GM21526 (cell line): ENCODE measurements around the gene TRMT61A.

ENCODE experiments used
- ATAC-seq: cut with Tn5 transposase; IDR thresholded peaks from one replicate; pipeline ENCODE4 v1.9.1; 2021; ENCODE audit warnings: moderate library complexity; ENCODE audit not compliant: unreplicated experiment, low FRiP score

Gene TRMT61A

DNA sequence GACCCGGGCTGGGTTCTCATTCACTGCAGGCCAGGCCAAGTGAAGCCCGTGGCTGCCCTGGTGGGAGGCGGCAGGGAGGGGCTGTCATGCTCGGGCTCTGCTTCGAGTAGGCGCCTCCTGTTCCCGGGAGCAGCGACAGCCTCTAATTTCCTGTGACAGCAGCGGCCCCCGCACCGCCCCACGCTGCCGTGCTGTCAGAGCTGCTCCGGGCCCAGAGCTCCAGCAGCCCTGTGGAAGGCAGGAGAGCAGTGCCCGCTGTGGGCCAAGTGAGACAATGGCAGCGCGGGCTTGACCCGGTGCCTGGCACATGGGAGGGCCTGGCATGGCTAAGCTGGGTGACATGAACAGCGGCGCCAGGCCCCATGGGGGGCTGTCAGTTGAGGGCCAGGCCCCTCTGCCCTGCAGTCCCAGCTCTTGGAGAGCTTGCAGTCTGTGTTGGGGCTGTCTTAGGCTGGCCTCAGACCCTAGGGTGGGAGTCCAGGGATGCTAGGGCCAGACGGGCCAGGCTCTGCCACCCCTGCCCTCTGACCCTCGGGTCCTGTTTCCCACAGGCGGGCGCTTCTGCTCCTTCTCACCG lies 5.1 kb downstream of the TRMT61A start:
- ATAC-seq, result no peak

DNA sequence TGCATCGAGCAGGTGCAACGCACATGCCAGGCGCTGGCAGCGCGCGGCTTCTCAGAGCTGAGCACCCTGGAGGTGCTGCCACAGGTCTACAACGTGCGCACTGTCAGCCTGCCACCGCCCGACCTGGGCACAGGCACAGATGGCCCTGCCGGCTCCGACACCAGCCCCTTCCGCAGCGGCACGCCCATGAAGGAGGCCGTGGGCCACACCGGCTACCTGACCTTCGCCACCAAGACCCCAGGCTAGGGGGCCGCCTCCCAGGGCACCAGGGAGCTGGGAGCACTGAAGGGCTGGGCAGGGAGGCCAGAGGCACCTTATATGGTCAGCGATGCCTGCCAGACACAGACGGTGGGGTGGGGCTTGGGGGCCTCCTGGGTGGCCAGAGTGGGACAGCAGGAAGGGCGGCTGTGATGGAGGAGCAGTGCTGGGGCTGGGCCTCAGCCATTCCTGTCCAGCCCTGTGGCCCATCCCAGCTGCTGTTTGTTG lies 5.6 kb downstream of the TRMT61A start:
- ATAC-seq, result no peak

DNA sequence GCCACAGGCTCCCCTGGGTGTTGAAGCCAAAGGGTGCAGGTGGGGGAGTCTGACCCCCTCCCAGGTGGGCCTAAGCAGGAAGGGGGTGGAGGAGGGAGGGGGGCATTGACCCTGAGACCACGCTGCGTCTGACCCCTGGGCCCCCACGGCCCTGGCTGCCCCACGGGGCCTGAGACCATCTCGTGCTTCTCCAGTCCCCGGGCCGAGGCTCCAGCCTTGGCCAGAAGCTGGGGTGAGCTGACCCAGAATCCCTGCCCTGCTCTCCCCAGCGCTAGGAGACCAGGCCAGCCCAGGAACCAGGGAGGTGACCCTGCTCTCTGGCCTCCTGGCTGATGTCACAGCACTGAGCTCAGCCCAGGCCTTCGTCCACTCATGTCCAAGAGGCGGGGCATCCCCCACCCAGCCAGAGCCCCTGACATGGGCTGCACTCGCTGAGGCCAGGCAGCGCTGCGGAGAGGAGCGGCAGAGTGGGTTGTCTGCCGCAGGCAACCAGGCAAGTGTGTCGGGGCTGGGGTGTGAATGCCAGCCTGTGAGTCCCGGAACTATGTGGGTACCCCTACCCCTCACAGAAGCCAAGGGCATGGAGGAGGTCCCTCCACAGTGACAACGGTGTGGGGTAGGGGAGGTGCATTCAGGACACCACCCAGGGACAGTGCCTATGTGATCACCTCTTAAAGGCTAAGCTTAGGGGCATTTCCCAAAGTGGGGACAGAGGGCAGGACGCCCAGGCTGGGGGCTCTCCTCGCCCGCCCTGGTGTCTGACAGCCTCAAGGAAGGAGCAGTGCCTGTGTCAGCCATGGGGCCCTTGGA lies 6.3 kb downstream of the TRMT61A start:
- no peak for ATAC-seq

DNA sequence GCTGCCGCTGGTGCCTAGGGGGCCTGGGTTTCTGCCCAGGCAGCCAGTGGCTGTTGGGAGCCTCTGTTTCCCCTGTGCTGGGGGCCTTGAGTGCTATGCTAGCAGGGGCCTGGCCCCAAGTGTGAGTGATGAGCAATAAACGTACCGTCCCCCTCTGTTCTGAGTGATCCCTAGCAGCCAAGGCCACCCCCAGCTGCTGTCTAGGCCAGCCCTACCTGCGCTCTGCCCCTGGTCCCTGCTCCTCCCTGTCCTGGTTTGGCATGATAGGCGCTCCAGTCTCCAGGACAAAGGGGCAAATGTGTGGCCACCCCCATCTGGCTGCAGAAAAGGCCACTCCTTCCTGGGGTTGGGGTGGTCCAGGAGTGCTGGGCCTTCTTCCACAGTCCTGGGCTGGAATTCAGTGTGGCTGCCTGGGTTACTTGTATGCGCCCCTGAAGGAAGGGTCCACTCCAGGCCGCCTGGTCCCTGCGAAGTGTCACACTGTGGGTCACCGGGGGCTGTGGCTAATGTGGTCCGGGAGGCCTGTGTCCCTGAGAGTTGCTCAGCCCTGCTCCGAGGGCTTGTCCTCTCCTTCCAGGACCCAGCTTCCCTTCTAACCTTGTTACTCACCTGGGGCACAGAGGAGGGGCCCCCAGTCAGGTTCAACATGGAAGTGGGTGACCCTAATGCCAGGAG lies 7.0 kb downstream of the TRMT61A start:
- ATAC-seq, result no peak

DNA sequence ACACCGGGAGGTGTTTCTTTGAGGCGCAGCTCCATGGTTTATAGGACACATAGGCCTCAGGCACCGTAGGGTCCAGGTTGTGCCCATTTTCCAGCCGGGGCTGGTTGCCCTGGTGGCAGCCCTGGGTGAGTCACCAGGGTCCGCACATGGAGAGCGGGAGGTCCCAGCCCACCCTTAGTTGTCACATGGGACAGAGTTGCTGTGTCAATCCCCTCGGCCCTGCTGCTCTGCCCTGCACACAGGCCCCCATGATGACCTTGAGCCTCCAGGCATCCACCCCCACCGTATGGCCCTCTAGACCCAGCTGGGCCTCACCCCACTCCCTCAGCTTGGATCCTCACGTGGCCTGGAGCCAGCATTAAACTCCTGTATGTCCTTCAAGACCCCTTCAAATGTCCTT lies 7.7 kb downstream of the TRMT61A start:
- no peak for ATAC-seq

DNA sequence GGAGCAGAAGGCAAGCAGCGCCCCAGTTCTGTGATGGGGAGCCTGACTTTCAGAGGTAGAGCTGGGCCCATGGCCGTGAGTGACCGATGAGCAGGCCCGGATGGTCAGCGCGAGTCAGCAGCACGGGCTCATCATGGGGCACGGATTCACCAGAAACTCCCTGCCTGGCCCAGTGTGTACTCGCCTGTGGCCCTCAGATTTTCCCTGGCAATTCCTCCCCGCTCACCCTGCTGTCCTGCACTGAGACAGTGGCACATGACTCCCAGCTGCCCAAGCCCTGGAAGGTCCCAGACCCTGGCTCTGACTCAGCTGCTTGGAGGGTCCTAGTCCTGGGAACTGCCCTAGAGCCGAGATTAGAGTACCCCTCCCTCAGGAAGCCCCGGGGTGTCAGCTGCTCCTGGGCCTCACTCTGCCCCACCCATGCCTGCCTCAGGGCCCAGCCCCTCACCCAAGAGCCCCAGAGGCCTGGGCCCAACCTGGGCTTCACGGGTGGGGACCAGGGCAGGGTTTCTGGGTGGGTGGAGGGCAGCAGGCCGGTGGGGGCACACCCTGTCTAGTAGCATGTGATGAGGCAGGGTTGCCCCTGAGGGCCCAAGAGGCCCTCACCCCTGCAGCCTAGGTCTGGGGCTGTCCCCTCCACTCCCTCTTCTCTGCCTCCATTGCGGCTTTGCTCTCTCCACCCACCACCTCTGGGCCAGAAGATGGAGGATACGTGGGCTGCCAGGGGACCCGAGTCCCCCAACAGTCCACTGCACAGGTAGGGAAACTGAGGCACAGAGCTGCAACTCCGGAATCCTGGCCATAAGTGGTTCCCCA lies 8.4 kb downstream of the TRMT61A start:
- ATAC-seq, result no peak

DNA sequence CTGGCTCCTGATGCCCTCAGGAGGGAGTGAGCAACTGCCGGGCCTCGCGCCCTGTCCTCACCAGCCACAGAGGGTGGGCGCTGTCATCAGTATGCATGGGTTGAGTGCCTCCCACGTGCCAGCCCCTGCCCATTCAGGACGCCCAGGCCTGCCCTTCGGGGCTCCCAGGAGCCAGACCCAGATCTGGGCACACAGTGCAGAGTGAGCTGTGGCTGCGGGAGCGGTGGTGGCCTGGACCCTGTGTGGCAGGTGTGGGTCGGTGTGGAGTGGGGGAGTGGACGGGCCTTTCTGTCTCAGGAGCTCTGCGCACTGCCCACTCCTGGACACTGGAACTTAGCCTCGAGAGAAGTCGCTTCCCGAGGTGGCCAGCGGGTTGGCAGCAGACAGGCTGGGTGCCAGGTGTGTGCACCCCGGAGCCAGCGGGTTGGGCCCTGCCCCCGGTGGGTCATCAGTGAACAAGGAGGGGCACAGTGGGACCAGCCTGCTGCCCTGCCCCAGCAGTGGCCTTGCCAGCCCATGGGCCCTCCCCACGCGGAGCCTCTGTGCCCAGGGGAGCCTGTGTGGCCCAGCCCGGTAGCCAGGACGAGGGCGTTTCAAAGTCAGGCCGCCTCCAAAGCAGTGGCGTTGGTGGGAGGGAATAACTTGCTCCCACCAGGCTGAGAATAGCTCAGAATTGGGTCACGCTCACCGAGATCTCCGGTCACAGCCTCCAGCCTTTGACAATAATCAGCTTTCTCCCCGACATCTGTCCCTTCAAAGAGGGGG lies 9.5 kb downstream of the TRMT61A start:
- ATAC-seq, result no peak

DNA sequence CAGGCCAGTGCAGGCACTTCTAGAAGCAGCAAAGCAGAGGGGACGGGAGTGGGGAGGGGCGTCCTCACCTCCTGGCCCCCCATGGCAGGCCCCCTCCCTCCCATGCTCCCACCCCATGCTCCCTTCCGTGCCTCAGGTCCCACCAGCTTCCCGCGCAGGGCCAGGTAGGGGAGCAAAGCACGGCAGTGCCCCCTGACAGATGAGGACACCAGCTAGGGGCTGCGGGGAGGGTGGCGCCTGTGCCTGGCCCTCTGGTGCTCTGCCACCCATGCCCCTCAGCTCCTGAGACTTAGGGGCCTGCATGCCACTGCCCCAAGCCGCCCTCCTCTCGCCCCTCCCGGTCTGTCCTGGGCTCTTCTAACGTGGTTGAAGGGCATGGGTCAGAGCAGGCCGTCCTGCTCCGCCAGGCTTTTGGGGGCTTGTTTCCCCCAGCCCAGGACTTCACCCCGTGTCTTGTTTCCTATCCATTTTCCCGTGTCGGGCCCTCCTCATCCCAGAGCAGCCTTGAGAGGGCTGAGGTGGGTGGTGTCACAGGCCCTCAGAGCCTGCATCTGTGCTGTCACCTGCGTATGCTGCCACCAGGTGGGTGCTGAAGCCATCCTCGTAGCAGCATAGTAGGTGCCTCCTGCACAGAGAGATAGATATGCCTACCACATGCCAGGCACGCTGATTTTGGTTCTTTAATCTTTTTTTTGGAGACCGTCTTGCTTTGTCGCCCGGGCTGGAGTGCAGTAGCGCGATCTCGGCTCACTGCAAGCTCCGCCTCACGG lies 10.2 kb downstream of the TRMT61A start:
- ATAC-seq, result no peak

DNA sequence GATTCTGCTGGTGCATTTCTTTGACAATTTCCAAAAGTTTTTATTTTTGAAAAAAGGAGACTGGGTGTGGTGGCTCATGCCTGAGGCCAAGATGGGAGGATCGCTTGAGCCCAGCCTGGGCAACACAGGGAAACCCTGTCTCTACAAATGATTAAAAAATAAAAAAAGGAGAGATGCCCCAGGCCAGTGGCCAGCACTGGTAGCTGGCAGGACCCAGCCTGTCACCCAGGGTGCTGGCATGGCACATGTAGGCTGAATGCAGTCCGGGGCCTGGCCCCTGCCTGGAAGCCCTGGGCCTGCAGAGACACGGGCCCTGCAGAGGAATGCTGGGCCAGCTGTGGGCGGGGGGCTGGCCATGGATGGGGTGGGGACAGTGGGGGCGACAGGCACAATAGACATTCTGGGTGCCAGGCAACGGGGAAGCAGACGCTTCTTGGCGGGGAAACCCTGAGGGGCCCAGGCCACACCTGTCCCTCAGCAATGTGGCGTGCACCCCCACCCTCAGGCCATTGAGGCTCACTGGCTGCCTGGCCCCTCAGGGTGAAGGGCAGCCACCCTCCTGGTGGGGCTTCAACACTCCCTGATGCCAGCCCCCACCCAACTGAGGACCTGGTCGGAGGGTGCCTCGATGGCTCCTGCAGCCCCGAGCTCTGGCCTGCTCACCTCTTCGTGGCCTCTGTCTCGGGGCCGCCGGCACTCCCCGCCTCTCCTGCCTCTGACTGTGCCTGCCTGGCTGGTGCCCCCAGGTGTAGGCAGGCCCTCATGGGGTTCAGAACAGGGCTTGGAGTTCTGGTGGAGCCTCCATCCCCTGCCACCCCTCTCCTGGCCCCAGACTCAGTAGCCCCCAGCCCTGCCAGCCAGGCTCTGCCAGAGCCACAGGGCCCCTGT lies 12.1 kb downstream of the TRMT61A start:
- ATAC-seq, result no peak

DNA sequence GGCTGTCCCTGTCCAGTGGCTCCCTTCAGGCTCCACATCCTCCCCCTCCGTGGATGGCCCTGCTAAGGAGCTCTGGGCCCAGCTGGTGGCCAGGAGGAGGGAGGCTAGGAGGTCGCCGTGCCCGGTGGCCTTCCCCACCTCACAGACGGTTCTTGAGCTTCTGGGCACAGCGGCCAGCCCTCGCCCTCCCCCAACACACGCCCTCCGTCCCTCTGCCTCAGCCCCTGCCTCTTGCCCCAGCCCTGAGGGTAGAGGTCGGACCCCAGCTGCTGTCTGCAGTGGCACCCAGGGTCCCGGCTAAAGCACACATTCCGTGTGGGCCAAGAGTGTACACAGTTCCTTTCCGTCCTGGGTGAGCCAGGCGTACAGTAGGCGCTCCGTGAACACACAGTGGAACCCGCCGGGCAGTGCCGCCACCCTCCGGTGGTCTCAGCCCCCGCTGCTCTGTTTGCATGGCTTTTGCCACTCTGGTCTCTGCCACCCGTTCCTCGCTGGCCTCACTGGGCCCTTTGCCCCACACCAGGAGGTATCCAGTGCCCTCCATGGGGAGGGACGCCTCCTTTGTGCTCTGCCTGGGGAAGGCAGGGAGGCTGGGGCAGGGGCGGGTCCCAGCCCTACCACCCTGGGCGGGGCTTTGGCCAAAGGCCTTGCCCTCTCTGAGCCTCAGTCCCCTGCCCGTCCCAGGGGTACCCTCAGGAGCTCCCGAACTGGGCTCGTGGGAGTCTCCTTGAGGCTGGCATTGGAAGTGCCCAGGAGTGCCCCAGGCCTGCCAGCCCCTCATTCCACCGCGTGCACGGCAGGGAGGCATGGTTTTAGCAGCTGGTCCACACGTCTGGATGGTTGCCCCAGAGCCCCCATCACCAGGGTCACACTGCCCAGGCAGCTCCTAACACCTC lies 13.0 kb downstream of the TRMT61A start:
- ATAC-seq, result no peak

DNA sequence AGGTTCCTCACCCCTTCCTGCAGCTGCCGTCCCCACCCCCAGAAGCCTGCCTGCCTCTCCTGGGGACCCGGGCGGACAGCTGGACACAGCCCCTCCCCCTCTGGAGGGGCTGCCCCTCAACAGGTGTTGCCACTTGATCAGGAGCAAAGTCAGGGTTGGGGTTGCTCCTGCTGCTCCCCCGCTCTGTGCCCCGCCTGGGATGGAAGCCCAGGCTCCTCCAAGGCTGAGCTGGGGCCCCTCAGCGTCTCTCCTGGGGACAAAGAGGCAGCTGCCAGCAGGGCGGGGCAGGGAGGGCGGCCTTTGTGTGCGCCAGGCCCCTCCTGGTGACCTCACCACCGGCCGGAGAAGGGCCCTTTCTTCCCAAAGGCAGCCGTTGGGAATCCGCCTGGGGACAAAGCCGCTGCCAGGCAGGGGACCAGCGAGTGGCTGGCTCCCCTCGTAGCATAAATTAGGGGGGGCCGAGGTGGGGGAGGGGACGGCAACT lies 13.7 kb downstream of the TRMT61A start:
- no peak for ATAC-seq

DNA sequence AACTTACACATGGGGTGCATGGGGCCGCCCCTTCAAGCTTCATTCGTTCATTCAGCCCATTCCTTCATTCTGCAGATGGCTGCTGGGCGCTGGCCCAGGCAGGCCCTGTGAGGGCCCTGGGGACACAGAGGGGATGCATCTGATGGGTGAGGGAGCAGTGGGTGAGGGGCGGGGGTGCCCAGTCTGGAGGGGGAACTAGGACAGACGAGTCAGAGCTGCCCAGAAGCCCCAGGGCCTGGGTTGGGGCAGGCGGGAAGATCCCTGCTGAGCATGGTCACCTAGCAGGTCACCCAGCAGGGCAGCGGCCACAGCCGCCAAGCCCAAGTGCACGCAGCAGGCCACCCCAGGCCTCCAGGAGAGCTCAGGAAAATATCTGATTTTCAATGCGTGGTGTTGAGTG lies 14.1 kb downstream of the TRMT61A start:
- no peak for ATAC-seq

DNA sequence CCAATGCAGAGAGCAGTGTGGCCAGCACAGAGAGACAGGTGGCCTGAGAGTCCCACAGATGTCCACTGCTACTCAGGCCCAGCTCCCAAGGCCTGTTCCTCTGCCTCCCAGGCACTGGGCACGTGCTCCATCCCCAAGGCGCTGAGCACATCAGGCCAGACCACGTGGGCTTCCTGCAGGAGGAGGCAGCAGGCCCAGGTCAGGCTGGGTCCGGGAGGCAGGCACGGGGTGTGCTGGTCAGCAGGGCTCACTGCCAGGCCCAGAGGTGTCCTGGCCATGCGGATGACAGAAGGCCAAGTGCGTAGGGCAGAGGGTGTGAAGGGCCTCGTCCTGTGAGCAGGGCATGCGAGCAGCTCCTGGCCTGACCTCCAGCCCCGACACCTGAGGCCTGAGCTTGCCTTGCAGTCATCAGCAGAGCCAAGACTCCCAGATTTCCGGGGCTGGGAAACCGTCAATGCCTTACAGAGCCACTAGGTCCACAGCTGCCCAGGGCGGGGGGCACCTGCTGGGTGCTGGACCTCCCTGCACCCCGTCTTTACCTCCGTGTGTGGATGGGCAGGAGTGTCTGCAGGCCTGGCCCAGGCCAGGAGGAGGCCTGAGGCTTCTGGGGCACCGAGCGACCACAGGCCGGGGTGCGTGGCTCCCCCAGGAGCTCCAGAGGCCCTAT lies 14.9 kb downstream of the TRMT61A start:
- ATAC-seq, result no peak

DNA sequence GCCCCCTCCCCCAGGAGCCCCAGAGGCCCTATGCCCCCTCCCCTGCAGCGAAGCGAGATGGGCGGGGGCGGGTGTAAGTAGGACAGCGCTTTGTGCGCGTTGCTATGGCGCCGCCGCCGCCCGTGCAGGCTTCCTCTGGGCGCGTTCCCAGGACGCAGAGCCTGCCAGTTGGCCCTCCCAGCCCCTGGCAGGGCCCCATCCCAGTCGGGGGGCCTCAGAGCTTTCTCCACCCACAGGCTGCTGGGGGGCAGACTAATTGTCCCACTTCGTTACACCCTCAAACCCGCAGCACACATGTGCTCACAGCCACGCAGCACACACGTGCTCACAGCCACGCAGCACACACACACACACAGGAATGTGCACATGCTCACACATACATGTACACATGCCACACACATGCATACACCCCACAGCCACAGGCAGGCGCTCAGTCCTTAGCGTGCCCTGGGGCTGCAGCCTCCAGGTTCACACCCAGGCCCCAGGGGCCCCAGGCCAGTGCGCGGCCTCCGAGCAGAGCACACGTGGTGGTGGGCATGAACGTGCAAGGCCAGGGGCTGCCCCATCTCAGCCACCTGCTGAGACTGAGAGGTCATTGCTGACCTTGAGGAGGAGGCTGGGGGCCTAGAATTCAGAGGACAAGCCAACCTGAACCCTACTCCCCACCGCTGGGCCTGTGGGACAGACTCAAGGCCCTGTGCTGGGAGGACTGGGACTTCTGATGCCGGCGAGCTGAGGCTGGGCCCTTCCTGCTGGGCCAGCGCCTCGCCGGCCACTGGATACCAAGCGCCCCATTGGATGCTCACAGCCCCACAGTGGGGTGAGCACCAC lies 15.6 kb downstream of the TRMT61A start:
- no peak for ATAC-seq

DNA sequence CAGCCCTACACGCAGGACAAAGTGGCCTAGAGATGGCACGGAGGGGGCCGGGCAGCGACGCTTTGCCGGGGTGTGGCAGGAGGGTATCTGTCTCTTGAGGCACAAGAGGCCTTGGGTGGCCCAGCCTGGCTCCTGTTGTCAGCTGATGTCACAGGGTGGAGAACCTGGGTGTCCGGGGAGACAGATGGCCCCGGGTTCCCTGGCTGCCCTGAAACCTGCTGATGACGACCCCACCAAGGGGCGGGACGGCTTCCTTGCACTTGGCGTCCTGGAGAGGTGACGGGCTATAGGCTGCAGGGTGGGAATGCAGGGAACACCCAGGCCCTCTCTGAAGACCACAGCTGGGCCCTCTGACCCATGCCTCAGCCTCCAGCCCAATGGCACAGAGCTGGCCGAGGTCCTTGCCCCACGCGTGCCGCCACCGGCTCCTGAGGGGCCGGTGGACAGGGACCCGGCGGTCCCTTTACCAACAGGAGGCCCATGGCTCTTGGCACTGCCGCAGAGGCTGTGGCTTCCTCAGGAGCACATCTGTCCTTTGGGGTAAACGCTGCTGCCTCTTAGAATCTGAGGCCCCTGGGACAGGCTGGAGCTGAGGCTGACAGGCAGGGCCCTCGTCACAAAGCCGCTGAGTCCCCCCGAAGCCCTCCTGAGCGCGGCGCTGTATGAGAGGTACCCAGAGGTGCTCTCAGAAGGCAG lies 16.4 kb downstream of the TRMT61A start:
- ATAC-seq, result no peak
